Left lung (tissue), 10 donors: ENCODE data around the gene UBAC1. TPM values are rescaled to one million over a fixed set of nuclear protein-coding genes. Genes with fewer than 3 reads are reported as not detected.

ENCODE experiments used
- ATAC-seq: fragments of 200-7000 bp; cut with Tn5 transposase; one replicate; pipeline ENCODE4 v1.9.1; 2020; ENCODE audit warnings: moderate library complexity
- DNase-seq, 4 donors: peaks; one replicate each; pipeline ENCODE4 v3.0.0-alpha.2; 2013 to 2020
- H3K27ac ChIP-seq, 2 donors: fragments of 200-600 bp; sonication (generic) in 1 of 2; one replicate each; pipeline versions ENCODE4 v1.5.0 to v1.8.0; 2020 to 2021
- H3K27me3 ChIP-seq, 2 donors: fragments of 200-600 bp; sonication (generic) in 1 of 2; one replicate each; pipeline versions ENCODE4 v1.5.0 to v1.8.0; 2020 to 2021
- H3K36me3 ChIP-seq, 2 donors: fragments of 200-600 bp; sonication (generic) in 1 of 2; one replicate each; pipeline versions ENCODE4 v1.5.0 to v1.8.0; 2020 to 2021
- H3K4me1 ChIP-seq, 2 donors: fragments of 200-600 bp; one replicate each; pipeline ENCODE4 v1.8.0; 2021
- H3K4me3 ChIP-seq, 2 donors: fragments of 200-600 bp; sonication (generic) in 1 of 2; one replicate each; pipeline versions ENCODE4 v1.5.0 to v1.8.0; 2020 to 2021; ENCODE audit warnings: mild to moderate bottlenecking in 1 of 2
- H3K9me3 ChIP-seq, 2 donors: fragments of 200-600 bp; sonication (generic) in 1 of 2; one replicate each; pipeline versions ENCODE4 v1.5.0 to v1.8.0; 2020 to 2021
- intact Hi-C, 2 donors: fragments of 100-400 bp; cut with DNase I; formaldehyde crosslinking; loops; one replicate each; pipeline versions ENCODE4 v1.11.2 to v1.14.2; 2022
- polyA plus RNA-seq, 6 donors: library from polyadenylated mRNA; unstranded; fragments of 120-200 nt; gene quantifications; one replicate each; pipeline ENCODE4 v1.2.1, GENCODE V29; 2013; ENCODE audit not compliant: insufficient read length in 6 of 6
- total RNA-seq, 2 donors: library from RNA; stranded (reverse); fragmentation: NEBNext Ultra II Directional; extraction: Animal tissue kit (Norgen Biotek cat#: 25700); gene quantifications; one replicate each; pipeline ENCODE4 v1.2.1, GENCODE V29; 2021
- TF ChIP-seq, protein P1 (sequence below), 2 donors: fragments of 200-600 bp; sonication (generic) in 1 of 2; IDR thresholded peaks; one replicate each; pipeline versions ENCODE4 v1.5.0 to v1.8.0; 2021; ENCODE audit warnings: antibody characterized with exemption in 2 of 2
- donor health status: DM: no; HTN: yes; CAD: no.
- donor health status: DM: no; HTN: no; CAD: no.

The UBAC1 gene
- total and polyA plus RNA-seq, 8 donors, result 28.5 to 40.2 (median 33.5) TPM

DNA sequence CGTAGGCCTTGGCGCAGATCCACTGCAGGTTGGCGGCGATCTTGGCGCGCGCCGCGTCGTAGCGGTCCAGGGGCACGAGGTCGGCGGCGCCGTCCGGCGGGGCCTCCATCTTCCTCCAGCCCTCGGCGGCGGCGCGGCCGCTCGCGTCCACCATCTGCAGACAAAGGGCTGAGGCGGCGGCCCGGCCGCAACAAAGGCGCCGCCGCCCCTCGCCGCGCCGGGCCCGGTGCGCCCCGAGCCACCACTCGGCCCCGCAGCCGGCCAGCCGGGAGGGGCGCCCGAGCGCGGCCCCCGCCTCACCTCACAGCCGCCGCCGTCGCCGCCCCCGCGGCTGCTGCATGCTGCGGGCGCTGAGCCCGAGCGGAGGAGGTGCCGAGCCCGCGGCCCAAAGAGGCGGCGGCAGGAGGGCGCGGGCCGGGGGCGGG lies 54.2 kb downstream of the UBAC1 start:
- Histone ChIP-seq H3K36me3 (peaks cover 0 to 12% of the 10 kb centered on the region in 2 donors), H3K27ac (peak overlapping the region in 1 of 2 donors; percentile 75), H3K27me3 (no peaks in the 10 kb centered on the region), H3K4me3 (peak overlapping the region; percentile 56 to 71), H3K4me1 (peaks cover 17 to 50% of the 10 kb centered on the region in 2 donors), H3K9me3 (no peaks in the 10 kb centered on the region)
- ATAC-seq, result no peak
- intact Hi-C loops, result no loop called here
- TF ChIP-seq, protein P1, sequence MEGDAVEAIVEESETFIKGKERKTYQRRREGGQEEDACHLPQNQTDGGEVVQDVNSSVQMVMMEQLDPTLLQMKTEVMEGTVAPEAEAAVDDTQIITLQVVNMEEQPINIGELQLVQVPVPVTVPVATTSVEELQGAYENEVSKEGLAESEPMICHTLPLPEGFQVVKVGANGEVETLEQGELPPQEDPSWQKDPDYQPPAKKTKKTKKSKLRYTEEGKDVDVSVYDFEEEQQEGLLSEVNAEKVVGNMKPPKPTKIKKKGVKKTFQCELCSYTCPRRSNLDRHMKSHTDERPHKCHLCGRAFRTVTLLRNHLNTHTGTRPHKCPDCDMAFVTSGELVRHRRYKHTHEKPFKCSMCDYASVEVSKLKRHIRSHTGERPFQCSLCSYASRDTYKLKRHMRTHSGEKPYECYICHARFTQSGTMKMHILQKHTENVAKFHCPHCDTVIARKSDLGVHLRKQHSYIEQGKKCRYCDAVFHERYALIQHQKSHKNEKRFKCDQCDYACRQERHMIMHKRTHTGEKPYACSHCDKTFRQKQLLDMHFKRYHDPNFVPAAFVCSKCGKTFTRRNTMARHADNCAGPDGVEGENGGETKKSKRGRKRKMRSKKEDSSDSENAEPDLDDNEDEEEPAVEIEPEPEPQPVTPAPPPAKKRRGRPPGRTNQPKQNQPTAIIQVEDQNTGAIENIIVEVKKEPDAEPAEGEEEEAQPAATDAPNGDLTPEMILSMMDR (IDR thresholded peaks at IDR 0.05), result no peak
- DNase-seq, result peak in 1 of 4 donors; percentile 32

- peak overlapping the region; percentile 39 to 75 for H3K27ac ChIP-seq
- DNase-seq (peak in 1 of 4 donors; percentile 86), ATAC-seq (peak; percentile 4)
- peaks cover 17 to 50% of the 10 kb centered on the region in 2 donors for H3K4me1 ChIP-seq
- intact Hi-C loops, result no loop called here
- TF ChIP-seq, protein P1 (IDR thresholded peaks at IDR 0.05), result no peak
- H3K4me3 ChIP-seq, result peak overlapping the region; percentile 56 to 71
- no peaks in the 10 kb centered on the region for H3K27me3 ChIP-seq
- no peaks in the 10 kb centered on the region for H3K9me3 ChIP-seq
- peaks cover 0 to 7% of the 10 kb centered on the region in 2 donors for H3K36me3 ChIP-seq
Observed at GRCh38 chr9:135906291-135907005, 54.7 kb downstream of the UBAC1 start.

DNA sequence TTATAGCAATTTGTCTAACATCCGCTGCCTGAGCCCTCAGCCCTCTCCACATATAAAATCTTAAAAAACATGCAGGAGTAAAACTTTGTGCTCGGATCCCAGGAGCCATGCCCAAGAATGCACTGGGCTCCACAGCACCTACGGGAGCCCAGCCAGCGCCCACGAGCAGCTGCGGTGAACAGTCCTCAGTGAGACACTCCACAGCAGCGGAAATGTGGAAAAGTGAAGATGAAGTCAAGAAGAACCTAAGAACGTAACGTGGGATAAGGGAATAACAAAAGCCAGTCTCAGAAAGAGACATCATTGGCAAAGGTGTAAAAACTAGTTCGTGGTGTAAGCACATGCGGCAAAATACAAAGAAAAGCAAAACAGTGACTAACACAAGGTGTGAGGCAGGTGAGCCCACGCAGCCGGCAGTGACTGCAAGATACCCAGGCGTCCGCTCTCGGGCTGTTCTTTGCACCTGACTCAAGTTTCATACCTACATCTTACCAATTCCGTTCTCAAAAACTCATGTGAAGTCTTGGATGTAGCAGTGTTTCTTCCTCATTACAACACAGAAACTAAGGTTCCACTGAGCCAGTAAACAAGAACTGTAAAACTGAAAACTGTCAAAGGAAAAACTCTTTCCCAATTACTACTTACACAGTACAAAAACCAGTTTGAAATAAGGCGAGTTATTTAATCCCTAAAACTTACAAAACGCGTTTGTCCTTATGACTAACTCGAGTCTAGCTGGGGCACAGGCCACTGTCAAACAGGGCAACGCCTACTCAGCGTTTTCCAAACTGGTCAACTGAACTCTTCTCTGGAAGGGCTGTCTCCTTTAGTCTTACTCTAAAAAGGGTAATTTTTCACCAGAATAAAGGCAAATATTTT lies 55.6 kb downstream of the UBAC1 start:
- TF ChIP-seq, protein P1 (IDR thresholded peaks at IDR 0.05), result no peak
- intact Hi-C loops, result no loop called here
- H3K36me3 ChIP-seq, result no peaks in the 10 kb centered on the region
- H3K4me3 ChIP-seq, result peak overlapping the region; percentile 56 to 71
- H3K4me1 ChIP-seq, result peaks cover 17 to 50% of the 10 kb centered on the region in 2 donors
- peak; percentile 18 for ATAC-seq
- H3K9me3 ChIP-seq, result no peaks in the 10 kb centered on the region
- H3K27me3 ChIP-seq, result no peaks in the 10 kb centered on the region
- peak in 1 of 4 donors; percentile 54 for DNase-seq
- H3K27ac ChIP-seq, result peak overlapping the region; percentile 39 to 75

- TF ChIP-seq, protein P1 (IDR thresholded peaks at IDR 0.05), result no peak
- no peaks in the 10 kb centered on the region for H3K27me3 ChIP-seq
- peaks cover 8 to 42% of the 10 kb centered on the region in 2 donors for H3K4me1 ChIP-seq
- H3K9me3 ChIP-seq, result no peaks in the 10 kb centered on the region
- H3K36me3 ChIP-seq, result no peaks in the 10 kb centered on the region
- intact Hi-C loops, result no loop called here
- H3K4me3 ChIP-seq, result no peak overlapping the region
- peak in 1 of 4 donors; percentile 22 for DNase-seq
- no peak for ATAC-seq
- H3K27ac ChIP-seq, result no peak overlapping the region
Observed at GRCh38 chr9:135903786-135904520, 57.2 kb downstream of the UBAC1 start.
